GM21390 (cell line): ENCODE measurements around the gene DUS1L.

ENCODE experiments used
- ATAC-seq: cut with Tn5 transposase; IDR thresholded peaks from one replicate; pipeline ENCODE4 v1.9.1; 2021; ENCODE audit not compliant: unreplicated experiment

DUS1L gene

GRCh38 chr17:82101301-82101715, 35.7 kb upstream of the DUS1L start:
- ATAC-seq, result no peak

- no peak for ATAC-seq
Measured at GRCh38 chr17:82100502-82101298, 35.1 kb upstream of the DUS1L start.

- peak; percentile 8 for ATAC-seq
Measured at GRCh38 chr17:82098939-82099763, 33.5 kb upstream of the DUS1L start.

GRCh38 chr17:82098169-82098938, 32.8 kb upstream of the DUS1L start, which contains the start of gene FASN:
Gene FASN (minus strand): TSS chr17:82098236. CDS start chr17:82096445, 1,791 bp downstream.
- ATAC-seq, result peak; percentile 62

- ATAC-seq, result no peak
Measured at GRCh38 chr17:82097919-82098168, 32.2 kb upstream of the DUS1L start.

- peak; percentile 1 for ATAC-seq
Measured at GRCh38 chr17:82097184-82097918, 31.7 kb upstream of the DUS1L start.

GRCh38 chr17:82096709-82097183, 31.1 kb upstream of the DUS1L start:
- ATAC-seq, result no peak

GRCh38 chr17:82095777-82096708, 30.4 kb upstream of the DUS1L start:
- ATAC-seq, result no peak

GRCh38 chr17:82094931-82095776, 29.6 kb upstream of the DUS1L start:
- no peak for ATAC-seq

- no peak for ATAC-seq
Measured at GRCh38 chr17:82092995-82093751, 27.6 kb upstream of the DUS1L start.

- no peak for ATAC-seq
Measured at GRCh38 chr17:82092628-82092994, 27.0 kb upstream of the DUS1L start.

- no peak for ATAC-seq
Measured at GRCh38 chr17:82092094-82092586, 26.5 kb upstream of the DUS1L start.

GRCh38 chr17:82091264-82092066, 25.9 kb upstream of the DUS1L start:
- ATAC-seq, result no peak

- ATAC-seq, result no peak
Measured at GRCh38 chr17:82090549-82091263, 25.1 kb upstream of the DUS1L start.

GRCh38 chr17:82089723-82090548, 24.3 kb upstream of the DUS1L start:
- no peak for ATAC-seq
